H1 (cell line): ENCODE measurements around the gene RPLP2. TPM values are rescaled to one million over a fixed set of nuclear protein-coding genes. Genes with fewer than 3 reads are reported as not detected.

ENCODE experiments used
- BACH1 ChIP-seq: IDR thresholded peaks from 2 replicates; pipeline ENCODE4 v1.6.1; 2012; ENCODE audit warnings: low read length, improper control_type of control experiment
- CBX5 ChIP-seq: fragments of 300-800, 300-1000 bp; sonication (generic); IDR thresholded peaks from 2 replicates; pipeline ENCODE4 v1.7.1; 2016; ENCODE audit warnings: antibody characterized with exemption, low read length, low read depth
- CBX8 ChIP-seq: fragments of 300-800, 300-1000 bp; sonication (generic); IDR thresholded peaks from 2 replicates; pipeline ENCODE4 v1.7.1; 2016; ENCODE audit warnings: low read depth, low read length, borderline replicate concordance
- GTF2F1 ChIP-seq: IDR thresholded peaks from 2 replicates; pipeline ENCODE4 v1.6.1; 2012; ENCODE audit warnings: low read depth, low read length, improper control_type of control experiment, borderline replicate concordance
- MAX ChIP-seq: IDR thresholded peaks from 2 replicates; pipeline ENCODE4 v1.6.1; 2012; ENCODE audit warnings: inconsistent platforms
- RNF2 ChIP-seq: fragments of 200-900, 300-1000 bp; sonication (generic); IDR thresholded peaks from 2 replicates; pipeline ENCODE4 v1.7.1; 2016; ENCODE audit warnings: borderline replicate concordance, low read depth, mild to moderate bottlenecking, antibody characterized with exemption, low read length; ENCODE audit not compliant: poor library complexity, severe bottlenecking; ENCODE audit errors: missing control alignments
- SUZ12 ChIP-seq: fragments of 200-600 bp; sonication (generic); IDR thresholded peaks from 2 replicates; pipeline ENCODE4 v1.6.1; 2012; ENCODE audit warnings: mild to moderate bottlenecking, inconsistent platforms, low read length, moderate library complexity, mixed read lengths
- TEAD4 ChIP-seq: IDR thresholded peaks from 2 replicates; pipeline ENCODE4 v1.6.1; 2012; ENCODE audit warnings: low read depth, low read length, inconsistent platforms, mixed read lengths
- polyA plus RNA-seq, 7 experiments: library from polyadenylated mRNA; depleted of rRNA in 3 of 7; stranded (reverse) in 5 of 7; unstranded in 2 of 7; fragments of >200 nt in 5 of 7; fragments of 200-250 nt in 2 of 7; gene quantifications; 1 replicate in 5 of 7; 2 replicates in 1 of 7; 4 replicates in 1 of 7; pipeline versions ENCODE4 v1.2.1 to v1.2.3, GENCODE V29; 2011 to 2013; ENCODE audit warnings: missing spikeins in 2 of 7, mixed read lengths in 2 of 7
- total RNA-seq: library from RNA; stranded (reverse); fragmentation: NEBNext Ultra II Directional; extraction: Animal tissue kit (Norgen Biotek cat#: 25700); gene quantifications from 2 replicates; pipeline ENCODE4 v1.2.1, GENCODE V29; 2021

The RPLP2 gene
- total and polyA plus RNA-seq, 2 of the 8 experiments (the other 6 are each of a cell fraction or from before 2014, with no cell fraction given), result 1,789 to 2,106 TPM

GRCh38 chr11:859394-860131 lies 49.8 kb downstream of the RPLP2 start (continued):
- TF ChIP-seq CBX5 (no peak), GTF2F1 (no peak), SUZ12 (no peak), CBX8 (no peak), RNF2 (no peak), TEAD4 (no peak), MAX (no peak), BACH1 (no peak)
